KMS-11 (cell line): ENCODE results near the gene ZBTB38.

Experiments used
- H2AFZ ChIP-seq: fragments of 200-600 bp; sonication (generic); 2 replicates; pipeline ENCODE4 v1.6.1; 2016; ENCODE audit warnings: antibody characterized with exemption, mixed run types, low read depth
- H3K27ac ChIP-seq: fragments of 200-600 bp; sonication (generic); 2 replicates; pipeline ENCODE4 v1.6.1; 2016; ENCODE audit warnings: mild to moderate bottlenecking, mixed run types
- H3K27me3 ChIP-seq: fragments of 200-600 bp; sonication (generic); 2 replicates; pipeline ENCODE4 v1.6.1; 2017; ENCODE audit warnings: mild to moderate bottlenecking, low read depth, mixed run types, moderate library complexity; ENCODE audit not compliant: insufficient read depth
- H3K36me3 ChIP-seq: fragments of 200-600 bp; sonication (generic); 2 replicates; pipeline ENCODE4 v1.6.1; 2017; ENCODE audit warnings: mild to moderate bottlenecking, mixed run types; ENCODE audit not compliant: insufficient read depth
- H3K4me1 ChIP-seq: fragments of 200-600 bp; sonication (generic); 2 replicates; pipeline ENCODE4 v1.6.1; 2016; ENCODE audit warnings: mild to moderate bottlenecking, low read depth, mixed run types; ENCODE audit not compliant: poor library complexity, severe bottlenecking
- H3K4me2 ChIP-seq: fragments of 200-600 bp; sonication (generic); 2 replicates; pipeline ENCODE4 v1.7.0; 2016; ENCODE audit warnings: mild to moderate bottlenecking, mixed run types
- H3K4me3 ChIP-seq: fragments of 200-600 bp; sonication (generic); IDR thresholded peaks from 2 replicates; pipeline ENCODE4 v1.6.1; 2017; ENCODE audit warnings: low read depth, low read length, mixed read lengths; ENCODE audit not compliant: insufficient read depth
- H3K79me2 ChIP-seq: fragments of 200-600 bp; sonication (generic); 2 replicates; pipeline ENCODE4 v1.6.1; 2016; ENCODE audit warnings: low read depth, mixed run types; ENCODE audit not compliant: insufficient read depth
- H3K9ac ChIP-seq: fragments of 200-600 bp; sonication (generic); 2 replicates; pipeline ENCODE4 v1.6.1; 2016; ENCODE audit warnings: mild to moderate bottlenecking, mixed run types
- H4K20me1 ChIP-seq: fragments of 200-600 bp; sonication (generic); 2 replicates; pipeline ENCODE4 v1.6.1; 2016; ENCODE audit warnings: mild to moderate bottlenecking, mixed run types; ENCODE audit not compliant: insufficient read depth
- CTCF ChIP-seq: fragments of 200-600 bp; sonication (generic); conservative IDR thresholded peaks from 2 replicates; pipeline ENCODE4 v1.6.1; 2017; ENCODE audit warnings: low read depth, mild to moderate bottlenecking, antibody characterized with exemption, low read length, moderate library complexity, mixed read lengths

The ZBTB38 gene

GRCh38 chr3:141343077-141343476 is 25.2 kb upstream of the ZBTB38 start:
- no peaks in the 10 kb centered on the region for H3K27me3 ChIP-seq
- H3K4me1 ChIP-seq: no peaks in the 10 kb centered on the region
- no peak overlapping the region for H3K27ac ChIP-seq
- H3K4me3 ChIP-seq: no peak overlapping the region
- no peak overlapping the region for H3K4me2 ChIP-seq
- H3K79me2 ChIP-seq: no peaks in the 10 kb centered on the region
- no peaks in the 10 kb centered on the region for H3K36me3 ChIP-seq
- no peak overlapping the region for H2AFZ ChIP-seq
- TF ChIP-seq CTCF: no peak
- H4K20me1 ChIP-seq: no peaks in the 10 kb centered on the region
- H3K9ac ChIP-seq: no peak overlapping the region

GRCh38 chr3:141343865-141344271 is 24.4 kb upstream of the ZBTB38 start:
- no peak overlapping the region for H3K4me2 ChIP-seq

GRCh38 chr3:141345528-141345927 is 22.8 kb upstream of the ZBTB38 start:
- TF ChIP-seq CTCF: no peak
- no peaks in the 10 kb centered on the region for H4K20me1 ChIP-seq
- no peak overlapping the region for H3K27ac ChIP-seq
- no peak overlapping the region for H3K4me2 ChIP-seq
- no peaks in the 10 kb centered on the region for H3K36me3 ChIP-seq
- H3K9ac ChIP-seq: no peak overlapping the region
- H3K4me3 ChIP-seq: no peak overlapping the region
- no peak overlapping the region for H2AFZ ChIP-seq
- no peaks in the 10 kb centered on the region for H3K27me3 ChIP-seq
- H3K4me1 ChIP-seq: no peaks in the 10 kb centered on the region
- H3K79me2 ChIP-seq: no peaks in the 10 kb centered on the region

More at GRCh38 chr3:141343865-141344271, 24.4 kb upstream of the ZBTB38 start:
- Histone ChIP-seq H3K36me3 (no peaks in the 10 kb centered on the region), H3K4me3 (no peak overlapping the region), H3K27ac (no peak overlapping the region), H3K9ac (no peak overlapping the region), H3K27me3 (no peaks in the 10 kb centered on the region), H4K20me1 (no peaks in the 10 kb centered on the region), H2AFZ (no peak overlapping the region), H3K79me2 (no peaks in the 10 kb centered on the region), H3K4me1 (no peaks in the 10 kb centered on the region)
- TF ChIP-seq CTCF: no peak

GRCh38 chr3:141346007-141346406 is 22.3 kb upstream of the ZBTB38 start:
- Histone ChIP-seq H3K4me2 (no peak overlapping the region), H3K79me2 (no peaks in the 10 kb centered on the region), H3K4me1 (no peaks in the 10 kb centered on the region), H2AFZ (no peak overlapping the region), H4K20me1 (no peaks in the 10 kb centered on the region), H3K27ac (no peak overlapping the region), H3K4me3 (no peak overlapping the region), H3K36me3 (no peaks in the 10 kb centered on the region), H3K27me3 (no peaks in the 10 kb centered on the region), H3K9ac (no peak overlapping the region)
- TF ChIP-seq CTCF: no peak
